IPS-11a (cell line): ENCODE measurements around the gene STRN.
"Not testable (repeated sequence)": the region's sequence is repeated elsewhere in the genome, so short reads cannot be mapped to it uniquely, and the experiment has no call there.

ENCODE experiments used
- H3K4me3 ChIP-seq: one replicate; pipeline ENCODE4 v1.5.1; 2013; ENCODE audit warnings: low read depth, low read length, control low read depth

STRN gene, protein sequence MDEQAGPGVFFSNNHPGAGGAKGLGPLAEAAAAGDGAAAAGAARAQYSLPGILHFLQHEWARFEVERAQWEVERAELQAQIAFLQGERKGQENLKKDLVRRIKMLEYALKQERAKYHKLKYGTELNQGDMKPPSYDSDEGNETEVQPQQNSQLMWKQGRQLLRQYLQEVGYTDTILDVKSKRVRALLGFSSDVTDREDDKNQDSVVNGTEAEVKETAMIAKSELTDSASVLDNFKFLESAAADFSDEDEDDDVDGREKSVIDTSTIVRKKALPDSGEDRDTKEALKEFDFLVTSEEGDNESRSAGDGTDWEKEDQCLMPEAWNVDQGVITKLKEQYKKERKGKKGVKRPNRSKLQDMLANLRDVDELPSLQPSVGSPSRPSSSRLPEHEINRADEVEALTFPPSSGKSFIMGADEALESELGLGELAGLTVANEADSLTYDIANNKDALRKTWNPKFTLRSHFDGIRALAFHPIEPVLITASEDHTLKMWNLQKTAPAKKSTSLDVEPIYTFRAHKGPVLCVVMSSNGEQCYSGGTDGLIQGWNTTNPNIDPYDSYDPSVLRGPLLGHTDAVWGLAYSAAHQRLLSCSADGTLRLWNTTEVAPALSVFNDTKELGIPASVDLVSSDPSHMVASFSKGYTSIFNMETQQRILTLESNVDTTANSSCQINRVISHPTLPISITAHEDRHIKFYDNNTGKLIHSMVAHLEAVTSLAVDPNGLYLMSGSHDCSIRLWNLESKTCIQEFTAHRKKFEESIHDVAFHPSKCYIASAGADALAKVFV

DNA sequence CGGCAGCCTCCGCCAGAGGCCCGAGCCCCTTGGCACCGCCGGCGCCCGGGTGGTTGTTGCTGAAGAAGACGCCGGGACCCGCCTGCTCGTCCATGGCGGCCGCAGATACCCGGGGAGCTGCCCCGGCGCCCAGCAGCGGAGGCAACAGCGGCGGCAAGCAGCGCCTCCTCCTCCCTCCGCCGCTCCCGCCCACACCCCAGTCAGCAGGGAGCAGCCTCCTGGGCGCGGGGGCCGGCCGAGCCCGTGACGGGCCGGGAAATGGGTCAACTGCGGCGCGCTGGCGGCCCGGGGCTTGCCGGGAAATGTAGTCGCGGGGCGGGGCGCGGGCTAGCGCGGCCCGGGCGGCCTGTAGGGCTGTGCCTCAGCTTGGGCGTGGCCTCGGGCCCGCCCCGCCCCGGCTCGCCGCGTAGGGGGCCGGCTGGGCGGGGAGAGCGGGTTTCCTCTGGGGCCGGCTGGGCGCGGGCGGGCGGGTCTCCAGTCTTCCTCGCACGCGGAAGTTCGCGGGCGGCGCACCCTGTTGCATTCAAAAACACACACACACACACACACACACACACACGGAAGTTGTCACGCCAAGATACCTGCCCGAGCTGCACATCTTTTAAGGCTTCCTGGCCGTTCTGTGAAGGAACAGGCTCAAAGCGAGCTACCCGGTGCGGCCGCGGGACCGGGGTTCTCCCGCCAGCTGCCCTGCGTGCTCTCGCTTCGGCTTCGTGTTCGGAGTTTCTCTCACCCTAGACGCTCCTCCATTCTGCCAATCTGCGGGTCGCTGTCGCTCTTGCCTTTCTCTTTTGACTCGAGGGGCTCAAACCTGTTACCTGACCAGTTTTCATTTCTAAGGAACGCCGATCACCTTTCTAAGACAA lies at the start of gene STRN:
Gene STRN, minus strand, starts transcription at position 167 of the 866 bp plus-strand sequence. Its CDS starts 73 bp downstream, at position 94.
- peak within 1 kb of the TSS; percentile 78 for H3K4me3 ChIP-seq

DNA sequence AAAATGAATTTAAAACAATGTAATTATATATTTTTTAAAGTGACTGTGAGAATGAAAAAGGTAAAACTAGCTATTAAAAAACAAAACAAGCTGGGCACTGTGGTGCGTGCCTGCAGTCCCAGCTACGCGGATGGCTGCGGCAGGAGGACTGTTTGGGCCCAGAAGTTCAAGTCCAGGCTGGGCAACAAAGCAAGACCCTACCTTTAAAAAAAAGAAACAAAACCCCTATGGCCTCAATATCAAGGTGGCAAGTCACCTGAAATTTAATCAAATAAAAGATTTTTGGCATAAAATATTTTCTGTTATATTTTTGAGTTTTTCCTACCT lies 46.9 kb upstream of the STRN start:
- no peak overlapping the region for H3K4me3 ChIP-seq

DNA sequence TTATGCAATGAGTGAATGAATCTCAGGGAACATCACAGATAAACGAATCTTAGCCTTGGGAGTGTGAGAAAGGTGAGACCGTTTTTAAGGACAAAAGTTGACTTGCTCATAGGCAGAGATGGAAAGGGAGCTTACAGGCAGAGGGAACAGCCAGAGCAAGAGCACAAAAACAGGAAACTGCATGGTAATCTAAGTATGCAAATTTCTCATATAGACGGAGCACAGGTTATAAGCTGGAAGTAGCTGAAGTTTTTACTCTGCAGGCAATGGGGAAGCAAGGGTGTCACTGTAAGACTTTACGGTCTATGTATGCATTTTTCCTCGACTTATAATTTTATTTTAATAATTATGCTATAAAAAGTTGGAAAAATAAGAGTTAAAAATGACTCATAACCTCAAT lies 44.8 kb upstream of the STRN start:
- H3K4me3 ChIP-seq: no peak overlapping the region

DNA sequence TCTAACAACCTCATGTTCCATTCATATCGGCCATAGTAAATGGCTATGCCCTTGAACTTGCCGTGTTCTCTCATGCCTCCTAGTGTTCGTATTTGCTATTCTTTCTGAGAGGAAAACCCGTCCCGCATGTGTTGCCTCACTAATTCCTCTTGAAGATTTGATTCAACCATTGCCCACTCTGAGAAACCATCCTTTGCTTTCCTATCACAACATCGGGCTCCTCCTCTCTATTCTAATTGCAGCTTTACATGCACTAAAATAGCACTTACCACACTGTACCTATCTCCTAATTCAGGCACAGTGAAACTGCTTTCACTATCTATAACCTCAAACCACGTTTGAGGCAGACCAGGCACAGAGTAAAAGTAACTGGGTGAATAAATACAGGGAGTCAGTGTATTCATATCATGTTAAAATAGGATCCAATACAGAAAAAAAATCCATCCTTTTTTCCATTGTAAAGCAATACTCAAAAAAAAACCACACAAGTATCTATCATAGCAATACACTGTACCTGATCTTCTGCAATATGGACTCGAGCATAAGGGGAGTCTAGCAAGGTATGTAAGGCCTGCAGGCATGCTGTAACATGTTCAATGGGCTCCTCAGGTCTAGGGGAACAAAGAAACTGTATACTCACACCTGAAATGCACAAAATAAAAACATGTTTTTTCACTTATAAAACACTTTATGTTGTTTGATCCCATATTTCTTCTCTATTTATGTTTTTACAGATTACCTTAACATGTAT lies 39.0 kb upstream of the STRN start:
- no peak overlapping the region for H3K4me3 ChIP-seq

DNA sequence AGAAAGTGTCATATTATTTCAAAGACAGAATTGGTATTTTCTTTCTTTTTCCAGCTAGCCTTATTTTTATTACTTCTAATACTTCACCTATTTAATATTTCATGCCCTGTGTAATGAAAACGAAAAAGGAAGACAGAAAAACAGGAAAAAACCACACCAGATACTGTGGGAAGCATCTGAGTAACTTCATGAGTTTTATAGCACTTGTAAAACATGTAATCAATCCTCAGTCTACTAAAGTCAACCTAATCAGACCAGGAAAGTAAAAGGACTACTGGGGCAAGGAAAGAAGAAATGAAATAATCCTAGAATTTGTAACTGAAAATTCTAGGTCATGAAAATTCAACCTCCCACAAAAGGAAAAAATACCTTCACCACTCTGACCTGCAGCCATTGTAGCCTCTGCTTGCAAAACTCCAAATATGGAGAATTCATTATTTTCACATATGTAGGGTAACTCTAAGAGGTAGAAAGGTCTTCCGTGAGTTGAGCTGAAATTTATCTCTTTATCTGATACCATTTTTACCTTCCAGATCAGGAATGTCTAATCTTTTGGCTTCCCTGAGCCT lies 34.7 kb upstream of the STRN start:
- H3K4me3 ChIP-seq: no peak overlapping the region

DNA sequence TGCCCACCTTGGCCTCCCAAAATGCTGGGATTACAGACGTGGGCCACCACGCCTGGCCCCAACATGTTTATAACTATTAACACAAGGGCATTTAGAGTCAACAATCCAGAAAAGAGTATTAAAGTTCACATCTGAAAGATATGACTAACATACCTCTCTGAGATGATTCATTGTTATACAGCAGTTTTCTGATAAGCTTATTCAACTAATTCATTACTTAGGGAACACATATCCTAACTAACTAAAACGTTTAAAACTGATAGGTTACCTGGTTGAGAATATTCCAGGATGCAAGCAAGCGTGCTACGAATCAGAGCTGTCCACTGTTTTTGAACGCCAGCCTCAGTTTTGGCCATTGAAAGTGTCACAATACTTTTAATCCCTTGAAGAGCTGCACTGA lies 34.0 kb upstream of the STRN start:
- H3K4me3 ChIP-seq: no peak overlapping the region

DNA sequence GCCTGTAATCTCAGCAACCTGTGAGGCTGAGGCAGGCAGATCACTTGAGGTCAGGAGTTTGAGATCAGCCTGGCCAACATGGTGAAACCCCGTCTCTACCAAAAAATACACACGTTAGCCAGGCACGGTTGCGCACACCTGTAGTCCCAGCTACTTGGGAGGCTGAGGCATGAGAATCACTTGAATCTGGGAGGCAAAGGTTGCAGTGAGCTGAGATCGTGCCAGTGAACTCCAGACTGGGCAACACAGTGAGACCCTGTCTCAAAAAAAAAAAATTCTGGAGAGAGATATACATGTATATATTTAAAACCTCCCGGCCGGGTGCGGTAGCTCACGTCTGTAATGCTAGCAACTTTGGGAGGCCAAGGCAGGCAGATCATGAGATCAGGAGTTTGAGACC lies 33.1 kb upstream of the STRN start:
- H3K4me3 ChIP-seq: not testable (repeated sequence)

DNA sequence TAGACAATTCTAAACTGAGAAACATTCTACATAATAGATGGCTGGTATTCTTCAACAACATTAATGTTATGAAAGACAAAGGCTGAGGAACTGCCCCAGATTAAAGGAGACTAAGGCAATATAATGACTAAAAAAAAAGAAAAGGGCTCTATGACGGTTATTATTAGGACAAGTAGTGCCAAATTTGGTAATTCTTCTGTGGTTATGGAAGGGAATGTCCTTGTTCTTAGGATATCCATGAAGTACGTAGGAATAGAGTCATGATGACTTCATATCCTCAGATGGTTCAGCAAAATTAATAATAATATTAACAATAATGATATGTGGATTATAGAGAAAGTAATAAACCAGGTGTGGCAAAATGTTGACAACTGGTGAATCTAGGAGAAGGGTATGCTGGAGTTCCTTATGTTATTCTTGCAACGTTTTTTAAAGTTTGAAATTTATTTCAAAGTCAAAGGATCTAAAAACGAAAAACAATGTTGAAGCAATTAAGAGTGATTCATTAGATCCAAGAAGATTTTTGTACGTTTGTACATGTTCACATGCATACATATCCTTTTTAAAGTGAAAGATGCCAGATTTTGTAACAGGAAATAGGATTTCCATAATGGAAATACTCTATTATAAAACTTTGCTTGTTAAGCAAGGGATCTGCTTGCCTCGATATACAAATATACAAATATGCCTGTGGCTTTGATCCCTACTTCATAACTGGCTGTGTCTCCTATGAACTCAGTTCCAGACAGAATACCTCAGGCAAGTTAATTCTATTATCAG lies 27.7 kb upstream of the STRN start:
- H3K4me3 ChIP-seq: no peak overlapping the region

DNA sequence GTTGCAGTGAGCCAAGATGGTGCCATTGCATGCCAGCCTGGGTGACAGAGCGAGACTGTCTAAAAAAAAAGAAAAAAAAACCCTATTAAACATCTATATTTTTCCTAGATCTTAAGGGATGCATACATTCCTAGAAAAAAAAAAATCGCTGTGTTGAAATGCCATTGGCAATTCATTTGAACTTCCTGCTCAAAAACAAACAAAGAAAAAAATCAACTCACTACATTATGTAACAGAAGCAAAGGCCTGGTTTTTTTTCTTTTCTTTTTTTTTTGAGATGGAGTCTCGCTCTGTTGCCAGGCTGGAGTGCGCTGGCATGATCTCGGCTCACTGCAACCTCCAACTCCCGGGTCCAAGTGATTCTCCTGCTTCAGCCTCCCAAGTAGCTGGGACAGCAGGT lies 21.7 kb upstream of the STRN start:
- H3K4me3 ChIP-seq: no peak overlapping the region

DNA sequence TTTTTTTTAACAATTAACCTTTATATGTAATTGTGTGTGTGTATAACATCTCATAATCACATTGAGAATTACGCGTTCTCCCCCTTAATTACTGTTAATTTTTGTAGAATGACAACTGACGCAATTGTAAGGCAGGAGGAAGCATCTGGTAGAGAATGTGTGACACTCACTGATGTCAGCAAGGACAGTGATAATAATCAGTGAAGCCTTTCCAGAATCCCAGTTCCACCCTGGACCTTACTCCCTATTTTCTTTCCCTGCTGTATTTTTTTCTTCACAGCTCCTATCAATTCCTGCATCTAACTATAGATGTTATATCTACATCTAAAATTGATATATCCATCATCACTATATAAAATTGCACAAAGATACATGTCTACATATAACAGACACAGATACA lies 16.1 kb upstream of the STRN start:
- H3K4me3 ChIP-seq: no peak overlapping the region

DNA sequence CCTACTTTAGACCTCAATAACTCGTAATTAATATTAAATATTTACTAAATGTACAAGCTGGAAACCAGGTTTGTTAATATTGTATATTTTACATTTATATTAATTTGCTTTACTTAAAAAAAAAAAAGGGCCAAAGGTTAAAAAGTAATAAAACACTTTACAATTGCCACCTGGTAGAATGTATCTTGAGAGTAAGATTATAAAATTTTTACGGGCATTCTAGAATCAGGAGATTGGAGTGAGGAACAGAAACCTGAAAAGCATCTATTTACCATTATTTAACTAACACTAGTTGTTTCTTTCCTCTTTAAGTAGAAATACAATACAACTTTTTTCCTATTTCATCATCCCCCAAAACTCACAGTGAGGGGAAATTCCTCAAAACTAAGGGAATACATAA lies 15.6 kb upstream of the STRN start:
- no peak overlapping the region for H3K4me3 ChIP-seq

DNA sequence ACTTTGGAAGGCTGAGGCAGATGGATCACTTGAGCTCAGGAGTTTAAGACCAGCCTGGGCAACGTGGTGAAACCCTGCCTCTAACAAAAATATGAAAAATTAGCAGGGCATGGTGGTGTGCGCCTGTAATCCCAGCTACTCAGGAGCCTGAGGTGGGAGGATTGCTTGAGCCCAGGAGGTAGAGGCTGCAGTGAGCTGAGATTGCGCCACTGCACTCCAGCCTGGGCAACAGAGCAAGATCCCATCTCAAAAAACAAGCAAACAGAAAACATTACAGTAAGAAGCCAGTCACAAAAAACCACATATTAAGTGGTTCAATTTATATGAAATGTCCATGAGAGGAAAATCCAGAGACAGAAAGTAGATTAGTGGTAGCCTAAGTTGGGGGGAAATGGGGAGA lies 12.7 kb upstream of the STRN start:
- not testable (repeated sequence) for H3K4me3 ChIP-seq

DNA sequence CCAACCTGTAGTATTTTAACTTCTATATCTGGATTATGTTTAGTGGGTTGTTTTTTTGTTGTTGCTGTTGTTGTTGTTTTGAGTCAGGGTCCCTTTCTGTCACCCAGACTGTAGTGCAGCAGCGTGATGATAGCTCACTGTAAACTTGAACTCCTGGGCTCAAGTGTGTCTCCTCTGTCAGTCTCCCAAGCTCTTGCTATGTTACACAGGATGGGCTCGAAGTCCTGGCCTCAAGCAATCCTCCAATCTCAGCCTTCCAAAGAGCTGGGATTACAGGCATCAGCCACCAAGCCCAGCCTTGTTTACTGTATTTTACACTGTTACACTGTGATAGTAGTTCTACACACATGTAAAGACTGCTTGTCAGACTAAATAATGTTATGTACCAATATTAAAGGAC lies 9.7 kb upstream of the STRN start:
- H3K4me3 ChIP-seq: no peak overlapping the region

DNA sequence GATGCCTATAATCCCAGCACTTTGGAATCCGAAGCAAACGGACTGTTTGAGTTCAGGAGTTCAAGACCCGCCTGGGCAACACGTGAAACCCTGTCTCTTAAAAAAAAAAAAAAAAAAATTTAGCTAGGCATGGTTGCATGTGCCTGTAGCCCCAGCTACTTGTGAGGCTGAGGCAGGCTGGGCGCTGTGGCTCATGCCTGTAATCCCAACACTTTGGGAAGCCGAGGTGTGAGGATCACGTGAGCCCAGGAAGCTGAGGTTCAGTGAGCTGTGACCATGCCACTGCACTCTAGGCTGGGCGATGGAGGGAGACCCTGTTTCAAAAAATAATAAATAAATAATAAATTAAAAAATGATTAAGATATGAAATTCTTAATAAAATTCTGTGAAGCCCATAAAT lies 9.0 kb upstream of the STRN start:
- H3K4me3 ChIP-seq: no peak overlapping the region

DNA sequence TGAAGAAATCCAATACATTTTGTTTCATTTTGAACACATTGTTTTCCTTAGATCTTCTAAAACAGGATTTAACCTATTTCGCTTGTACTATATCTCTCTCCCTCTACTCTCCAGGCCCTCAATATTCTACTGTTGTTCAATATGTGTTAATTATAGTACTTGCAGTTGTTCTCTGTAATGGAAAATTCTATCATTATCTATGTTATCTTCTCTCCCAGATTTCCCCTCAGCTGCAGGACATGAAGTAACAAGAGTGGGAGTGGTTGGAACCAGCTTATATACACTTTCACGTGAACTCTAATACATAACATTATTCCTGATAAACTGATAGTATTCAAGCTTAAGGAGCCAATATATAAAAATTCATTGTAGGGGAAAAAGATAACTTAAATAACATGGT lies 7.0 kb upstream of the STRN start:
- H3K4me3 ChIP-seq: no peak overlapping the region

DNA sequence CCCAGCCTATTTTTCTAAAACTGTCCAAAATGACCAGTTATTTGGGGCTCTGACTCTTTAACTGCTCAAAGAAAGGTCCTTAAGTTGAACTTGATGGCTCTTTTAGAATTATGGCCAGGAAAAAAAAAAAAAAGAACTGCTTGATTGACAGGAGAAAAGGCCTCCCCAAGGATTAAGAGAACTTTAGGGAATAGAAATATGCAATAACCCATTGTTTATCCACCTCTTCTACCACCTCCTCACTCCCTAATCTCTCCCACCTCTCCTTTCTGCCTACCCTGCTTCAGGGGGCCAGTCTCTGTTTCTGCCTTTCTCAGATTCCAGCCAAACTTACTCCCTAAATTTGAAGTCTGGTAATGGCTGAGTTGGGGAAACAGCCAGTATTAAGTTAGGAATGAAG lies 5.7 kb upstream of the STRN start:
- H3K4me3 ChIP-seq: no peak overlapping the region

DNA sequence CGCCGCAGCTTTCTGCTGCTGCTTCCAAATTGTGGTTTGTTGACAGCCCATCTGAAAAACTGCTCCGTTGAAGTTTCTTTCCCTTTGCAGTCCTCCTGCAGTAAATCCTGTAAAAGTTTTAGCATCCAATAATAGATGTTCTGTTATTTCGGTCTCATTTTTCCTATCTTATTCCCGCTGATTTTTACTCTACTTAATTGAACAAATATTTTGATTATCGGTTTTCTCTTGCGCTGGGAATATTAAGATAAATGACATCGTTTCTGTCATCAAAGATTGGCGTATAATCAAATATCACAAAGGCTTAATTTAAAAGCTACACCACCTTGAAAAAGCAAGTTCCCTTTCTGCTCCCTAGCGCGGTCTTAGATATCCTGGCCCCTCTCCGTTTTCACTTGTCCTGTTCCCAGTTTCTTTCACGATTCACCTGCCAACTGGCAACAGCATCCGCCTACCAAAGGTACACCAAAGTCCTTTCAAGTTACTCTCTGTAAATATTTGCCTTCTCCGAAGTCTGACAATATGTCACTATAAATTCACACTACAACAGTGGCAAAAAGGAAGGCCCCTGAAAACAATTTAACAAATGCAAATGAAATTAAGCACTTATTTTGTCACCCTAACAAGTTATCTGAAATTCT lies 1.0 kb upstream of the STRN start:
- H3K4me3 ChIP-seq: peak overlapping the region; percentile 78

DNA sequence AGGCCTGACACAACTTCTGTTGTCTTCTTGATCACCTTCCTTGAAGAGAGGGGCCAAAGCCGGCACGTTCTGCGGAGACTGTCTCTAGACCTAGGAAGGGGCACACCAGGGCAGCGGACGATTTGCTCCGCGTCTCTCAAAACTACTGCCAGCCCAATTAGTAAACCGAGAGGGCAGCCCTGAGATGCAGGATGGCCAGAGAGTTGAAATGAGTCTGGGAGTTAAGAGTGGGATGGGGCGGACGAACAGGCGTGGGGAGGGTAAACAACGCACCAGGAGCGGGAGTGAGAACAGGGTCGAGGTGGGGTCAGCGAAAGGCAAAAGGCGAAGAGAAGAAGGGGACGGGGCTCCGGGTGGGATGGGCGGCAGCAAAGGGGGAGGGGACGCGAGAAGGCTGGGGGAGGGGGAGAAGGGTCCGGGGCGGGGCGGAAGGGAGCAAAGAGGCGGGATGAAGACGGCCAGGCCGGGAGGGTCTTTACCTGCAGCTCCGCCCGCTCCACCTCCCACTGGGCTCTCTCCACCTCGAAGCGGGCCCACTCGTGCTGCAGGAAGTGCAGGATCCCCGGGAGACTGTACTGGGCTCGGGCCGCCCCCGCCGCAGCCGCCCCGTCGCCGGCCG lies 476 bp downstream of the STRN start:
- H3K4me3 ChIP-seq: peak overlapping the region; percentile 75

DNA sequence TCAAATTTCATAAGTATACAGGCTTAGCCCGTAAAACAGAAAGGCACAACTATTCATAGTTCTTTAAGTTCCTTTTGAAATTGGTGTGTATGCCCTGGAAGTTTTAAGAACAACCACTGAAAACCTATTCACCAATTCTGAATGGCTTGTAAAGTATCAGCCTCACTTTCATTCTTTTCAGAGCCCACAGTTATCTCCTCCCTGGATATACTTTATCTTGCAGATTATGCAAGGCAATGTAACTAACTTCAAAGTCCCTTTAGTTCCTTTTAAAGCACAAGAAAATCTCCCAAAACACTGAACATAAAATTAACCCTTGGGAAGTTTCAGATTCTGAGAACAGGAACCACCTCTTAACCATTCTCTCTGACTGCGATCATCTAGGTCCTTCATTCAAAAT lies 1.1 kb downstream of the STRN start:
- peak overlapping the region; percentile 75 for H3K4me3 ChIP-seq
